Neural progenitor cell (in vitro differentiated cells): Measurements from ENCODE around the gene ITPRID1. TPM values are rescaled to one million over a fixed set of nuclear protein-coding genes. Genes with fewer than 3 reads are reported as not detected.

Experiments used
- DNase-seq: peaks from one replicate; pipeline ENCODE4 v3.0.0-alpha.2; 2016; ENCODE audit warnings: low spot score
- H2AFZ ChIP-seq: fragments of 200-600 bp; sonication (generic); replicated peaks from 2 replicates; pipeline ENCODE4 v1.6.1; 2016; ENCODE audit warnings: antibody characterized with exemption
- H3F3A ChIP-seq: fragments of 200-600 bp; sonication (generic); 2 replicates; pipeline ENCODE4 v1.6.1; 2016; ENCODE audit warnings: antibody characterized with exemption, low read depth
- H3K27ac ChIP-seq: fragments of 200-600 bp; sonication (generic); 2 replicates; pipeline ENCODE4 v1.5.1; 2016; ENCODE audit warnings: mild to moderate bottlenecking
- H3K27me3 ChIP-seq: fragments of 200-600 bp; sonication (generic); 2 replicates; pipeline ENCODE4 v1.6.1; 2016; ENCODE audit warnings: mild to moderate bottlenecking, moderate library complexity
- H3K36me3 ChIP-seq: fragments of 200-600 bp; sonication (generic); 2 replicates; pipeline ENCODE4 v1.5.1; 2016
- H3K4me1 ChIP-seq: fragments of 200-600 bp; sonication (generic); 2 replicates; pipeline ENCODE4 v1.6.1; 2016; ENCODE audit warnings: mixed run types
- H3K4me2 ChIP-seq: fragments of 200-600 bp; sonication (generic); 2 replicates; pipeline ENCODE4 v1.6.1; 2016
- H3K4me3 ChIP-seq: fragments of 200-600 bp; sonication (generic); 2 replicates; pipeline ENCODE4 v1.5.1; 2016
- H3K79me2 ChIP-seq: fragments of 200-600 bp; sonication (generic); 2 replicates; pipeline ENCODE4 v1.6.1; 2016; ENCODE audit warnings: low read depth
- H3K9ac ChIP-seq: fragments of 200-600 bp; sonication (generic); 2 replicates; pipeline ENCODE4 v1.6.1; 2016
- H3K9me3 ChIP-seq: fragments of 200-600 bp; sonication (generic); 2 replicates; pipeline ENCODE4 v1.5.1; 2016; ENCODE audit warnings: low read depth
- H4K20me1 ChIP-seq: fragments of 200-600 bp; sonication (generic); 2 replicates; pipeline ENCODE4 v1.6.1; 2016; ENCODE audit warnings: low read depth
- H3K27ac Mint-ChIP-seq: 3 replicates; pipeline ENCODE4 v1.8.0; 2021; ENCODE audit warnings: mixed read lengths
- H3K27me3 Mint-ChIP-seq: 2 replicates; pipeline ENCODE4 v1.8.0; 2022; ENCODE audit warnings: low read depth, mild to moderate bottlenecking, inconsistent platforms, moderate library complexity, mixed read lengths; ENCODE audit not compliant: insufficient read depth
- H3K36me3 Mint-ChIP-seq: 3 replicates; pipeline ENCODE4 v1.8.0; 2021; ENCODE audit warnings: mixed read lengths
- H3K4me1 Mint-ChIP-seq: 3 replicates; pipeline ENCODE4 v1.8.0; 2021; ENCODE audit warnings: mixed read lengths
- H3K4me3 Mint-ChIP-seq: 3 replicates; pipeline ENCODE4 v1.8.0; 2021; ENCODE audit warnings: mild to moderate bottlenecking, moderate library complexity, mixed read lengths
- H3K9me3 Mint-ChIP-seq: 3 replicates; pipeline ENCODE4 v1.8.0; 2020; ENCODE audit warnings: mixed read lengths
- EZH2 ChIP-seq: fragments of 200-600 bp; sonication (generic); IDR thresholded peaks from 2 replicates; pipeline ENCODE4 v1.6.1; 2017; ENCODE audit warnings: antibody characterized with exemption, mild to moderate bottlenecking, moderate library complexity
- EZH2phosphoT487 ChIP-seq: fragments of 200-600 bp; sonication (generic); IDR thresholded peaks from 2 replicates; pipeline ENCODE4 v1.6.1; 2017; ENCODE audit warnings: antibody characterized with exemption
- total RNA-seq: library from RNA; depleted of rRNA; stranded (reverse); fragments of >200 nt; gene quantifications from 2 replicates; pipeline ENCODE4 v1.2.3, GENCODE V29; 2015; ENCODE audit warnings: low replicate concordance
- TF ChIP-seq, protein P1 (sequence below): fragments of 200-600 bp; sonication (generic); IDR thresholded peaks from 2 replicates; pipeline ENCODE4 v1.5.1; 2017; ENCODE audit warnings: antibody characterized with exemption, mild to moderate bottlenecking

ITPRID1 gene
- total RNA-seq, 1 donor from 2014 or later = not detected

DNA sequence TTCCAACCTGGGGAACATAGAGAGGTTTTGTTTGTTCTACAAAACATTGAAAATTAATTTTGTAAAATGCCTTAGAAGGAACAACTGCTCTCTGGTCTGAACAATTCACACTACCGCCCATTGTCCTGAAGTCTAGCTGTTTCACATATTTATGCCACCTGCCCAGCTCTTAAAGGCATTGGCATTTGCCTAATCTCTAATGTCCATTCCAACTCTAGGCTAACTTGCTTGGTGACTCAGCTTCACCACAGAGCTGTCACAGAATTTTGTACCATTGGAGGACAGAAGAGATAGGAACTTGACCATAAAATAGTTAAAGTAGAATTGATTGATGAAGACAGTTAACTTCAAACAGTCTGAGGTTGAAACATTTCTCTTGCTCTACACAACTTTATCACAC is 119.6 kb downstream of the ITPRID1 start:
- Histone ChIP-seq H3F3A (no peaks in the 10 kb centered on the region), H3K79me2 (no peaks in the 10 kb centered on the region), H3K9ac (no peak overlapping the region), H3K4me1 (no peaks in the 10 kb centered on the region), H2AFZ (no peak overlapping the region), H3K9me3 (no peaks in the 10 kb centered on the region), H3K4me3 (no peak overlapping the region), H3K27ac (no peak overlapping the region), H4K20me1 (no peaks in the 10 kb centered on the region), H3K4me2 (no peak overlapping the region), H3K27me3 (no peaks in the 10 kb centered on the region), H3K36me3 (no peaks in the 10 kb centered on the region)
- Mint-ChIP-seq H3K9me3 (no peaks in the 10 kb centered on the region), H3K36me3 (no peaks in the 10 kb centered on the region), H3K4me3 (no peak overlapping the region), H3K27me3 (no peaks in the 10 kb centered on the region), H3K4me1 (no peaks in the 10 kb centered on the region), H3K27ac (no peak overlapping the region)
- no peak for DNase-seq
- TF ChIP-seq, protein P1, sequence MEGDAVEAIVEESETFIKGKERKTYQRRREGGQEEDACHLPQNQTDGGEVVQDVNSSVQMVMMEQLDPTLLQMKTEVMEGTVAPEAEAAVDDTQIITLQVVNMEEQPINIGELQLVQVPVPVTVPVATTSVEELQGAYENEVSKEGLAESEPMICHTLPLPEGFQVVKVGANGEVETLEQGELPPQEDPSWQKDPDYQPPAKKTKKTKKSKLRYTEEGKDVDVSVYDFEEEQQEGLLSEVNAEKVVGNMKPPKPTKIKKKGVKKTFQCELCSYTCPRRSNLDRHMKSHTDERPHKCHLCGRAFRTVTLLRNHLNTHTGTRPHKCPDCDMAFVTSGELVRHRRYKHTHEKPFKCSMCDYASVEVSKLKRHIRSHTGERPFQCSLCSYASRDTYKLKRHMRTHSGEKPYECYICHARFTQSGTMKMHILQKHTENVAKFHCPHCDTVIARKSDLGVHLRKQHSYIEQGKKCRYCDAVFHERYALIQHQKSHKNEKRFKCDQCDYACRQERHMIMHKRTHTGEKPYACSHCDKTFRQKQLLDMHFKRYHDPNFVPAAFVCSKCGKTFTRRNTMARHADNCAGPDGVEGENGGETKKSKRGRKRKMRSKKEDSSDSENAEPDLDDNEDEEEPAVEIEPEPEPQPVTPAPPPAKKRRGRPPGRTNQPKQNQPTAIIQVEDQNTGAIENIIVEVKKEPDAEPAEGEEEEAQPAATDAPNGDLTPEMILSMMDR = no peak
- TF ChIP-seq EZH2 (no peak), EZH2phosphoT487 (no peak)

DNA sequence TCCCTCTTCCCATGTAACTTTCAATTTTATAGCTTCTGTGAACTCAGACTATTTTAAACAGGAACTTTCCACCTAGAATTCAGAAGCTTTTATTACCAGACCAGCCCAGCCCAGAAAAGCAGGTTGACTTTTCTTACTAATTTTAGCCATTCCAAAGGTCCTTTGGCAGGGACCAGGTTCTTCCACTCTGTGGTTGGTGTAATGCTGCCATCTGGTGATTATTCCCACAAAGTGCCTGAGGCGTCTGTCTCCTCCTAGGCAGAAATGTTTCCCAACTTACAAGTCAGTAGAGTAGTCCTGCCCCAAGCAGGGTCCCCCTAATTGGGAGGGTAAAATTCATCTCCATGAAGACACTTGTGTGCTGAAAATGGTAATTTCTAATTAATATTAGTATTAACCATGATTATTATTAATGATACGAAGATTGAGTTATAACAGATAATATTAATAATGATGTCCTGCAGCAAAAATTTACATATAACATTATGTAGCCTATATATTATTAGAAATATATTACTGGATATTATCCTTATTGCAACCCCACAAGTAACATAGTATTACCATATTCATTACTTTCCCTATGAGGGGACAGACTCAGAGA is 120.1 kb downstream of the ITPRID1 start:
- Histone ChIP-seq H3K79me2 (no peaks in the 10 kb centered on the region), H4K20me1 (no peaks in the 10 kb centered on the region), H3K9me3 (no peaks in the 10 kb centered on the region), H3K4me3 (no peak overlapping the region), H2AFZ (no peak overlapping the region), H3K4me1 (no peaks in the 10 kb centered on the region), H3K9ac (no peak overlapping the region), H3K27ac (no peak overlapping the region), H3K4me2 (no peak overlapping the region), H3K36me3 (no peaks in the 10 kb centered on the region), H3K27me3 (no peaks in the 10 kb centered on the region), H3F3A (no peaks in the 10 kb centered on the region)
- no peaks in the 10 kb centered on the region for H3K27me3 Mint-ChIP-seq
- peaks cover 2% of the 10 kb centered on the region for H3K9me3 Mint-ChIP-seq
- H3K4me1 Mint-ChIP-seq = no peaks in the 10 kb centered on the region
- H3K4me3 Mint-ChIP-seq = no peak overlapping the region
- TF ChIP-seq, protein P1 = peak; percentile 81
- TF ChIP-seq EZH2 = no peak
- peak; percentile 82 for DNase-seq
- H3K27ac Mint-ChIP-seq = no peak overlapping the region
- H3K36me3 Mint-ChIP-seq = no peaks in the 10 kb centered on the region

DNA sequence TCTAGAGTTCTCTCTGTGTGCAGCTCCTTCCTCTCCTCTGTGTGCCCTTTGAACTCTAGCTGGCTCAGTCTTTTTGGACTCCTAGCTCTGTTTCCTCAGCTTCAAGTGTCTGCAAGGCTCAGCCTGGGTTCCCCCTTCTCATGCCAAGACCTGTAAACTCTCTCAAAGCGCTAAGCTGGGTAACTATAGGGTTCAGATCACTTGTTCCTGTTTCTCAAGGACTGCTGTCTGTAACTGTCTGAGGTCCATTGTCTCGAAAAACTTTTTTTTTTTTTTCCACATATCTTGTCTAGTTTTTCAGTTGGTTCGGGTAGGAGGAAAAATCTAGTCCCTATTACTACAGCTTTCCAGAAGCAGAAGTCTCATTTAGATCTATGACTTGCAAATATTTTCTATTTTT is 126.5 kb downstream of the ITPRID1 start:
- H3K27me3 Mint-ChIP-seq = no peaks in the 10 kb centered on the region
- TF ChIP-seq, protein P1 = no peak
- no peak for TF ChIP-seq EZH2
- no peak for TF ChIP-seq EZH2phosphoT487
- Histone ChIP-seq H4K20me1 (no peaks in the 10 kb centered on the region), H2AFZ (no peak overlapping the region), H3K9ac (no peak overlapping the region), H3K9me3 (no peaks in the 10 kb centered on the region), H3K36me3 (no peaks in the 10 kb centered on the region), H3K79me2 (no peaks in the 10 kb centered on the region), H3K27me3 (no peaks in the 10 kb centered on the region), H3K4me1 (no peaks in the 10 kb centered on the region), H3K4me3 (no peak overlapping the region), H3K4me2 (no peak overlapping the region), H3K27ac (no peak overlapping the region), H3F3A (no peaks in the 10 kb centered on the region)
- no peak overlapping the region for H3K4me3 Mint-ChIP-seq
- peaks cover 1% of the 10 kb centered on the region for H3K36me3 Mint-ChIP-seq
- DNase-seq = no peak
- peaks cover 4% of the 10 kb centered on the region for H3K9me3 Mint-ChIP-seq
- no peak overlapping the region for H3K27ac Mint-ChIP-seq
- peaks cover 3% of the 10 kb centered on the region for H3K4me1 Mint-ChIP-seq
